ENCODE results near the gene SINHCAF. TPM values are rescaled to one million over a fixed set of nuclear protein-coding genes. Genes with fewer than 3 reads are reported as not detected.

The SINHCAF gene, protein sequence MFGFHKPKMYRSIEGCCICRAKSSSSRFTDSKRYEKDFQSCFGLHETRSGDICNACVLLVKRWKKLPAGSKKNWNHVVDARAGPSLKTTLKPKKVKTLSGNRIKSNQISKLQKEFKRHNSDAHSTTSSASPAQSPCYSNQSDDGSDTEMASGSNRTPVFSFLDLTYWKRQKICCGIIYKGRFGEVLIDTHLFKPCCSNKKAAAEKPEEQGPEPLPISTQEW
- 9.8 and 14.0 TPM in 2 replicates for total RNA-seq

GRCh38 chr12:31325877-31326631, at the start of gene SINHCAF:
Gene SINHCAF (minus strand): TSS chr12:31326150. CDS start chr12:31298204, 27,946 bp downstream.

